Urinary bladder (tissue), 4 donors: Measurements from ENCODE around the gene SLC4A11. TPM values are rescaled to one million over a fixed set of nuclear protein-coding genes. Genes with fewer than 3 reads are reported as not detected.

Experiments used
- DNase-seq: peaks from one replicate; pipeline ENCODE4 v3.0.0-alpha.2; 2015; ENCODE audit errors: extremely low spot score
- H3K27ac ChIP-seq: one replicate; pipeline ENCODE4 v1.5.1; 2013; ENCODE audit warnings: low read depth, mild to moderate bottlenecking, moderate library complexity
- H3K36me3 ChIP-seq: one replicate; pipeline ENCODE4 v1.6.1; 2013; ENCODE audit warnings: mild to moderate bottlenecking, moderate library complexity; ENCODE audit not compliant: insufficient read depth
- H3K4me1 ChIP-seq: one replicate; pipeline ENCODE4 v1.6.1; 2013; ENCODE audit warnings: mild to moderate bottlenecking, moderate library complexity; ENCODE audit not compliant: insufficient read depth
- H3K4me3 ChIP-seq: one replicate; pipeline ENCODE4 v1.5.1; 2013; ENCODE audit warnings: low read depth, low read length
- WGBS: extraction: QIAGEN DNeasy Blood & Tissue Kit; methylation state at CpG from one replicate; pipeline ENCODE4 v1.1.7; 2013; 5-methylcytosine and 5-hydroxymethylcytosine counted together
- polyA plus RNA-seq: library from polyadenylated mRNA; stranded (reverse); fragments of 200-250 nt; gene quantifications from one replicate; pipeline ENCODE4 v1.2.3, GENCODE V29; 2013
- total RNA-seq: library from RNA; depleted of rRNA; stranded (reverse); fragments of >200 nt; gene quantifications from one replicate; pipeline ENCODE4 v1.2.3, GENCODE V29; 2014
- donor health status: healthy with polysubstance abuse.
- donor health status: healthy.

The SLC4A11 gene
- total and polyA plus RNA-seq, 2 donors = 0.37 to 1.8 TPM

- WGBS = 94% methylated on average over 5 of the region's 5 CpGs
- no peaks in the 10 kb centered on the region for H3K4me1 ChIP-seq
- no peak overlapping the region for H3K4me3 ChIP-seq
- DNase-seq = no peak
- peaks cover under 1% of the 10 kb centered on the region for H3K36me3 ChIP-seq
- no peak overlapping the region for H3K27ac ChIP-seq
Measured at GRCh38 chr20:3258429-3258828, 19.4 kb upstream of the SLC4A11 start.

DNA sequence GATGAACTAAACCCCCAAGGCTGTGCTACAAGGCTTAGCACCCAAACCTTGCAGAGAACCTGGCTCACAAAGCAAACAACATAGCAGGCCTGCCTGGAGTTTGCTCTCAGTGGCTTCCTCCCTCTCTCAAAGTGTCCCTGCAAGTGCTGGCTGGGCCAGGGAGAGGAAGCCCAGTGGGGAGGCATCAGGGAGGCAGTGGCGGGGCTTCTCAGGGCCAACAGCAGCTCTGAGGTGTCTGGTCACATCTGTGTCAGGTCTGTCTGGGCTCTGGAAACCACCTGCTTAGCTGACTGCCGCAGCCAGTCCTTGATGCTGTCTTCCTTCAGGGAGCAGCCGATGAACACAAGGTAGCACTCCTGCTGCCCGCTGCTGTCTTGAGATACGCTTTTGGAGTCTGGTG lies 16.7 kb upstream of the SLC4A11 start:
- no peaks in the 10 kb centered on the region for H3K4me1 ChIP-seq
- no peak for DNase-seq
- H3K4me3 ChIP-seq = no peak overlapping the region
- no peak overlapping the region for H3K27ac ChIP-seq
- 96% methylated on average over 5 of the region's 5 CpGs for WGBS
- H3K36me3 ChIP-seq = peaks cover 2% of the 10 kb centered on the region

DNA sequence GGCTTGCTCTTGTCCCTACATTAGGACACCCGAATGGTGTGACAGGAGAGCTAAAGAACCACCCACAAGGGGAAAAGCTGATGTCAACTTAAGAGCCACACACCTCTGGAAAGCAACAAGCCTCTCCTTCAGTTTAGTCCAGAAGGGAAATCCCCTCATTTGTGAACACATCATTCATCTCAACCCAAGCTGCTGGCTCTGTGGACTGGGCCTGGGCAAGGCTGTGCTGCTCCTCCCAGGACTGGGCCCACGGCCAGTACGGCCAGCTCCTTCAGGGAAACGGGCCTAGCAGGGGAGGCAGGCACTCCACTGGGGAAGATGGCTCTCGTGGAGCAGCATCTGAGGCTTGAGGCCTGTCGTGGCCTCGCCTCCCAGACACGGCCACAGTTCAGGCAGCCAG lies 12.8 kb upstream of the SLC4A11 start:
- Histone ChIP-seq H3K36me3 (peaks cover 2% of the 10 kb centered on the region), H3K4me3 (no peak overlapping the region), H3K4me1 (peaks cover 4% of the 10 kb centered on the region), H3K27ac (no peak overlapping the region)
- DNase-seq = no peak
- 54% methylated on average over 8 of the region's 8 CpGs for WGBS

GRCh38 chr20:3250091-3250504 lies 11.1 kb upstream of the SLC4A11 start:
- WGBS = 69% methylated on average over 10 of the region's 10 CpGs

DNA sequence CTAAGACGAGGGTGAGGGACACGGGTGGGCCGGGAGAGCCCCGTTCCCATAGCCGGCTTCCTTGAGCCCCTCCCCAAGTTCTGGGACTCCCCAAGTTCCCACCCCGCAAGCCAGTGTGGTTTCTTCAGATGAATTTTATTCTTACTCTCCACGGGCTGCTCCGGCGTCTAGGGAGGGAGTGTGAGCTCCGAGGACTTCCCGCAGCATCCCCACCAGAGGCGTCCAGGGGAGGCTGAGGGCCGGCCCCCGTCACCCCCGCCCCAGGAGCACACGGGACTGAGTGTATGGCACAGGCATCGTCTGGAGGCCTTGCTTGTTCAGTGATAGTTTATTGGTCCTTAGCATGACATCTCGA lies 10.0 kb upstream of the SLC4A11 start:
- no peak for DNase-seq
- H3K27ac ChIP-seq = no peak overlapping the region
- no peak overlapping the region for H3K4me3 ChIP-seq
- H3K36me3 ChIP-seq = peaks cover 2% of the 10 kb centered on the region
- H3K4me1 ChIP-seq = peaks cover 4% of the 10 kb centered on the region
- WGBS = 20% methylated on average over 18 of the region's 18 CpGs

More at GRCh38 chr20:3250091-3250504, 11.1 kb upstream of the SLC4A11 start:
- no peak for DNase-seq
- H3K27ac ChIP-seq = no peak overlapping the region
- peaks cover 2% of the 10 kb centered on the region for H3K36me3 ChIP-seq
- H3K4me1 ChIP-seq = peaks cover 4% of the 10 kb centered on the region
- H3K4me3 ChIP-seq = no peak overlapping the region

DNA sequence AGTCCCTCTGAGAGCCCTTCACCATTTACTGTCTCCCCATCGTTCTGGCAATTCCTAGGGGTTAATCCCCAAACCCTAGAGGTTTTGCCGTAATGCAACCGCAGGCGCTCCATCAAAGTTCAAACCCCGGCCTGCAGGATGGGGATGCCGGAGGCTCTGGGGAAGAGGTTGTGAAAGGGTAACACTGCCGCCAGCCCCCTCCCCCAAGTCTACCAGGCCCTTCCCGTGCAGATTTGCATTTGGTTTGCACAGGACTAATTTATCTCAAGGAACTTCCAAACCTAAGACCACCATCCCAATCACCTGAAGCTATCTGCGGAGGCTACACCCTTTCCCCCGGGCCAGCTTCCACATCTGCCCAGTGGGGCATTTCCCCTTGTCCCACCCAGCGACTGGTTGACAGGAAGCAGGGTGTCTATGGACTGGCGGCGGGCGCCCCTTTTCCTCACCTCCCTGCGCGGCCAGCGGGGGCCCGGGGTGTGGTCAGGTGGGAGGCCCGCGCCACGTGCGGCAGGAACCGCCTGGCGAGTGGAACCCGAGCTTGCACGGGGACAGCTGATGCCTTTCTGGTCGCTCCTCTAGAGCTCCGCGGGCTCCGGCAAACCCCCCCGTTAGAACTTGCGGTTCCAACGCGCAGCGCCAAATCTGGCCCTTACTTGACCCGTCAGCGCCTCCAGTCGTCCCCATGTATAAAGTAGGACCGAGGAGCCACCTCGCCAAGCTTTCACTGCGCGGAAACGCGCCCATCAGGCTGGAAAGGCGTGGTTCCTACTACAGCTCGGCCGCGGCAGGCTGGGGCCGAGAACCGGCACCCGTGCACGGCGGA lies 9.4 kb upstream of the SLC4A11 start:
- H3K36me3 ChIP-seq = peaks cover 2% of the 10 kb centered on the region
- H3K27ac ChIP-seq = no peak overlapping the region
- DNase-seq = no peak
- peaks cover 4% of the 10 kb centered on the region for H3K4me1 ChIP-seq
- WGBS = 5% methylated on average over 53 of the region's 53 CpGs
- no peak overlapping the region for H3K4me3 ChIP-seq

DNA sequence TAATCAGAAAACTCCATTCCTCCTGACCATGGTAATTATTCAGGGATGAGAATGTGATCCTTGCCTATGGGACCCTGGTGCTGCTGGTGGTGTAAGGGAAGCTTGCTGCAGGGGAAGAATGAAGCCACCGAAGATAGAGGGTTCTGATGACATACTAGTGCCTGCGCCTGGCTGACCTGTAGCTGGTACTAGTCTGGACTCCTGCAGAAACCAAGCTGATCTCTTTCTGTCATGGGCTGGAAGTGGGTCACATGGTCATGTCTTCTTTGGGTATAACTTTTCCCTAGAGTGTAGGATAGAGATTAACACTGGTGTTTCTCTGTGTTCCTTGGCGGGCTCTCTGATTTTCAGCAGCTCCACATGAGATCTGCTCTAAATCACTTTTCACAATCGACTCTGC lies 8.6 kb upstream of the SLC4A11 start:
- Histone ChIP-seq H3K4me1 (peaks cover 4% of the 10 kb centered on the region), H3K4me3 (no peak overlapping the region), H3K36me3 (peaks cover 2% of the 10 kb centered on the region), H3K27ac (no peak overlapping the region)
- no peak for DNase-seq
- 52% methylated on average over 4 of the region's 4 CpGs for WGBS

DNA sequence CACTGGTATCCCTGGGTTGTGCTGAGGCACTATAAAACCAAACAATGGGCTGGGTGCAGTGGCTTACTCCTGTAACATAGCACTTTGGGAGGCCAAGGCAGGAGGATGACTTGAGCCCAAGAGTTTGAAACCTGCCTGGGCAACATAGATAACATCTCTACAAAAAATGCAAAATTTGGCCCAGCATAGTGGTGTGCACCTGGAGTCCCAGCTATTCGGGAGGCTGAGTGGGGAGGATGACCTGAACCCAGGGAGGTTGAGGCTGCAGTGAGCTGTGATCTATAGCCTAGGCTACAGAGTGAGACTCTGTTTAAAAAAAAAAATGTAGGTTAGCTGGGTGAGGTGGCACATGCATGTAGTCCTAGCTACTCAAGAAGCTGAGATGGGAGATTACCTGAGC lies 7.7 kb upstream of the SLC4A11 start:
- H3K4me1 ChIP-seq = peaks cover 4% of the 10 kb centered on the region
- no peak overlapping the region for H3K4me3 ChIP-seq
- 92% methylated on average over 1 of the region's 1 CpG for WGBS
- H3K27ac ChIP-seq = no peak overlapping the region
- DNase-seq = no peak
- peaks cover 2% of the 10 kb centered on the region for H3K36me3 ChIP-seq

GRCh38 chr20:3245711-3246110 lies 6.7 kb upstream of the SLC4A11 start:
- Histone ChIP-seq H3K27ac (no peak overlapping the region), H3K36me3 (no peaks in the 10 kb centered on the region), H3K4me3 (no peak overlapping the region), H3K4me1 (peaks cover 4% of the 10 kb centered on the region)
- DNase-seq = no peak
- 68% methylated on average over 4 of the region's 4 CpGs for WGBS

GRCh38 chr20:3245156-3245555 lies 6.2 kb upstream of the SLC4A11 start:
- Histone ChIP-seq H3K4me3 (no peak overlapping the region), H3K36me3 (no peaks in the 10 kb centered on the region), H3K27ac (no peak overlapping the region), H3K4me1 (peaks cover 4% of the 10 kb centered on the region)
- DNase-seq = no peak
- WGBS = 53% methylated on average over 2 of the region's 2 CpGs

DNA sequence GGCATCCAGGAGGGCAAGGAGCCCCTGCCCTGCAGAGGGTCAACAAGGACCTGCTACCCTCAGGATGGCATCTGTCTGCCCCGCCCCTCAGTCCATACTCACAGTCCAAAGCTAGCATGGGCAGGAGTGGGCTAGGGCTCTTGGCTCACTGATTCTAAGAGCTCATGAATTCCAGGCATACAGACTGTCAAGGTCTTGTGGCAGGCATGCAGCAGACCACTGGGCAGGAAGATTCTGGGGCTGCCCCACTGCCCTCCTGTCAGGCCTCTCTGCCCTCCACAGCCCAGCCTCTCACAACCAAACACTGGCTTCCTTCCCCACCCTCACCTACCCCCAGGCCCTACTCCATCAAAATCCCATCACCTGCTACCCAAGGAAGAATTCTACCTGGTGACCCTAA lies 5.6 kb upstream of the SLC4A11 start:
- WGBS = 95% methylated on average over 1 of the region's 1 CpG
- Histone ChIP-seq H3K4me3 (no peak overlapping the region), H3K36me3 (no peaks in the 10 kb centered on the region), H3K4me1 (peaks cover 4% of the 10 kb centered on the region), H3K27ac (no peak overlapping the region)
- no peak for DNase-seq

GRCh38 chr20:3243718-3244358 lies 4.8 kb upstream of the SLC4A11 start:
- DNase-seq = no peak
- Histone ChIP-seq H3K27ac (no peak overlapping the region), H3K4me1 (peaks cover 4% of the 10 kb centered on the region), H3K4me3 (no peak overlapping the region), H3K36me3 (no peaks in the 10 kb centered on the region)
- 69% methylated on average over 11 of the region's 11 CpGs for WGBS

- no peak overlapping the region for H3K4me3 ChIP-seq
- no peaks in the 10 kb centered on the region for H3K36me3 ChIP-seq
- WGBS = 71% methylated on average over 6 of the region's 6 CpGs
- no peak overlapping the region for H3K27ac ChIP-seq
- H3K4me1 ChIP-seq = no peaks in the 10 kb centered on the region
- DNase-seq = no peak
Measured at GRCh38 chr20:3242172-3242692, 3.2 kb upstream of the SLC4A11 start.

- no peaks in the 10 kb centered on the region for H3K4me1 ChIP-seq
- no peak overlapping the region for H3K4me3 ChIP-seq
- WGBS = 88% methylated on average over 15 of the region's 15 CpGs
- no peak overlapping the region for H3K27ac ChIP-seq
- H3K36me3 ChIP-seq = no peaks in the 10 kb centered on the region
- no peak for DNase-seq
Measured at GRCh38 chr20:3240776-3241363, 1.9 kb upstream of the SLC4A11 start.
